ENCODE measurements around the gene ATP6V1E1. TPM values are rescaled to one million over a fixed set of nuclear protein-coding genes. Genes with fewer than 3 reads are reported as not detected.

Gene ATP6V1E1
- total and polyA plus RNA-seq, 10 of the 15 experiments (the other 5 are each of a cell fraction or from before 2014, with no cell fraction given): 66.7 to 128 (median 87.9) TPM

DNA sequence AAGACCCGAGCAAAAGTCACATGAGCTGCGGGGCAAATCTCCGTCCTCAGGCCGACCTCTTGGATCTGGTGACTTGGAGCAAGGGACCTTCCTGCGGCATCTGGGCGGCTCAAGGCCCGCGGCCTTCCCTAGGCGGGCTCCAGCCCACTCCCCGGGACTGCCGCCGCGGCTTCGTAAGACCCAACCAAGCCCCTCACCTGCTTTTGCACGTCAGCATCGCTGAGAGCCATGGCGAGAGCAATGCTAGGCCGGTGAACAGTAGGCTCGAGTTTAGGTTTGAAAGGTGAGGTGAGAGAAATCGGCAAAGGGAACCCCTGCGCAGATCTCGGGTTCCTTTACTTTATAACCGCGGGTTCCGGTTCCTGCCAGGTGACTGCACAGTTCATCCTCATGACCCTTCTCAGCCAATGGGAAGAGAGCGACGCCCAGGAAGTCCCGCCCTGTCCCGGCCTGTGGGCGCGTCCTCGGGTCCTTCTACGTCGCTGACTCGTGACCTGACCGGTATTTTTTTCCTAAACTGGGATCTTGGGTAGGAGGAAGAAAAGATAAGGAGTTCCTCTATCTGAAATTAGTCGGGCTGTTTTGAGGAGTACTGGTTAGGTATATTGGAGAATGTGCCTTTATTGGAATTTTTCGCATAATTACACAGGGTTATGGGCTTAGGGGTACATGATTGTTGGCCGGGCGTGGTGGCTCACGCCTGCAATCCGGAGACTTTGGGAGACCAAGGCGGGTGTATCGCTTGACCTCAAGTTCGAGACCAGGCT is at the start of gene ATP6V1E1 (continued):
- TF ChIP-seq, protein P1, sequence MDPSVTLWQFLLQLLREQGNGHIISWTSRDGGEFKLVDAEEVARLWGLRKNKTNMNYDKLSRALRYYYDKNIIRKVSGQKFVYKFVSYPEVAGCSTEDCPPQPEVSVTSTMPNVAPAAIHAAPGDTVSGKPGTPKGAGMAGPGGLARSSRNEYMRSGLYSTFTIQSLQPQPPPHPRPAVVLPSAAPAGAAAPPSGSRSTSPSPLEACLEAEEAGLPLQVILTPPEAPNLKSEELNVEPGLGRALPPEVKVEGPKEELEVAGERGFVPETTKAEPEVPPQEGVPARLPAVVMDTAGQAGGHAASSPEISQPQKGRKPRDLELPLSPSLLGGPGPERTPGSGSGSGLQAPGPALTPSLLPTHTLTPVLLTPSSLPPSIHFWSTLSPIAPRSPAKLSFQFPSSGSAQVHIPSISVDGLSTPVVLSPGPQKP (IDR thresholded peaks at IDR 0.05; ENCODE audit: low read depth, low read length): peak; percentile 92
- no peak for TF ChIP-seq DPF2 (IDR thresholded peaks at IDR 0.05)
- TF ChIP-seq, protein P2, sequence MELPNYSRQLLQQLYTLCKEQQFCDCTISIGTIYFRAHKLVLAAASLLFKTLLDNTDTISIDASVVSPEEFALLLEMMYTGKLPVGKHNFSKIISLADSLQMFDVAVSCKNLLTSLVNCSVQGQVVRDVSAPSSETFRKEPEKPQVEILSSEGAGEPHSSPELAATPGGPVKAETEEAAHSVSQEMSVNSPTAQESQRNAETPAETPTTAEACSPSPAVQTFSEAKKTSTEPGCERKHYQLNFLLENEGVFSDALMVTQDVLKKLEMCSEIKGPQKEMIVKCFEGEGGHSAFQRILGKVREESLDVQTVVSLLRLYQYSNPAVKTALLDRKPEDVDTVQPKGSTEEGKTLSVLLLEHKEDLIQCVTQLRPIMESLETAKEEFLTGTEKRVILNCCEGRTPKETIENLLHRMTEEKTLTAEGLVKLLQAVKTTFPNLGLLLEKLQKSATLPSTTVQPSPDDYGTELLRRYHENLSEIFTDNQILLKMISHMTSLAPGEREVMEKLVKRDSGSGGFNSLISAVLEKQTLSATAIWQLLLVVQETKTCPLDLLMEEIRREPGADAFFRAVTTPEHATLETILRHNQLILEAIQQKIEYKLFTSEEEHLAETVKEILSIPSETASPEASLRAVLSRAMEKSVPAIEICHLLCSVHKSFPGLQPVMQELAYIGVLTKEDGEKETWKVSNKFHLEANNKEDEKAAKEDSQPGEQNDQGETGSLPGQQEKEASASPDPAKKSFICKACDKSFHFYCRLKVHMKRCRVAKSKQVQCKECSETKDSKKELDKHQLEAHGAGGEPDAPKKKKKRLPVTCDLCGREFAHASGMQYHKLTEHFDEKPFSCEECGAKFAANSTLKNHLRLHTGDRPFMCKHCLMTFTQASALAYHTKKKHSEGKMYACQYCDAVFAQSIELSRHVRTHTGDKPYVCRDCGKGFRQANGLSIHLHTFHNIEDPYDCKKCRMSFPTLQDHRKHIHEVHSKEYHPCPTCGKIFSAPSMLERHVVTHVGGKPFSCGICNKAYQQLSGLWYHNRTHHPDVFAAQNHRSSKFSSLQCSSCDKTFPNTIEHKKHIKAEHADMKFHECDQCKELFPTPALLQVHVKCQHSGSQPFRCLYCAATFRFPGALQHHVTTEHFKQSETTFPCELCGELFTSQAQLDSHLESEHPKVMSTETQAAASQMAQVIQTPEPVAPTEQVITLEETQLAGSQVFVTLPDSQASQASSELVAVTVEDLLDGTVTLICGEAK (IDR thresholded peaks at IDR 0.05; ENCODE audit: borderline replicate concordance): peak; percentile 92
- TF ChIP-seq, protein P3, sequence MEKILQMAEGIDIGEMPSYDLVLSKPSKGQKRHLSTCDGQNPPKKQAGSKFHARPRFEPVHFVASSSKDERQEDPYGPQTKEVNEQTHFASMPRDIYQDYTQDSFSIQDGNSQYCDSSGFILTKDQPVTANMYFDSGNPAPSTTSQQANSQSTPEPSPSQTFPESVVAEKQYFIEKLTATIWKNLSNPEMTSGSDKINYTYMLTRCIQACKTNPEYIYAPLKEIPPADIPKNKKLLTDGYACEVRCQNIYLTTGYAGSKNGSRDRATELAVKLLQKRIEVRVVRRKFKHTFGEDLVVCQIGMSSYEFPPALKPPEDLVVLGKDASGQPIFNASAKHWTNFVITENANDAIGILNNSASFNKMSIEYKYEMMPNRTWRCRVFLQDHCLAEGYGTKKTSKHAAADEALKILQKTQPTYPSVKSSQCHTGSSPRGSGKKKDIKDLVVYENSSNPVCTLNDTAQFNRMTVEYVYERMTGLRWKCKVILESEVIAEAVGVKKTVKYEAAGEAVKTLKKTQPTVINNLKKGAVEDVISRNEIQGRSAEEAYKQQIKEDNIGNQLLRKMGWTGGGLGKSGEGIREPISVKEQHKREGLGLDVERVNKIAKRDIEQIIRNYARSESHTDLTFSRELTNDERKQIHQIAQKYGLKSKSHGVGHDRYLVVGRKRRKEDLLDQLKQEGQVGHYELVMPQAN (conservative IDR thresholded peaks at IDR 0.05): peak; percentile 71
- TF ChIP-seq SUPT20H (IDR thresholded peaks at IDR 0.05; ENCODE audit: borderline replicate concordance, control insufficient read depth, low read depth, low read length): no peak
- no peak for TF ChIP-seq RAD21 (IDR thresholded peaks at IDR 0.05; ENCODE audit: insufficient read depth, low read depth, low read length)
- TF ChIP-seq, protein P4, sequence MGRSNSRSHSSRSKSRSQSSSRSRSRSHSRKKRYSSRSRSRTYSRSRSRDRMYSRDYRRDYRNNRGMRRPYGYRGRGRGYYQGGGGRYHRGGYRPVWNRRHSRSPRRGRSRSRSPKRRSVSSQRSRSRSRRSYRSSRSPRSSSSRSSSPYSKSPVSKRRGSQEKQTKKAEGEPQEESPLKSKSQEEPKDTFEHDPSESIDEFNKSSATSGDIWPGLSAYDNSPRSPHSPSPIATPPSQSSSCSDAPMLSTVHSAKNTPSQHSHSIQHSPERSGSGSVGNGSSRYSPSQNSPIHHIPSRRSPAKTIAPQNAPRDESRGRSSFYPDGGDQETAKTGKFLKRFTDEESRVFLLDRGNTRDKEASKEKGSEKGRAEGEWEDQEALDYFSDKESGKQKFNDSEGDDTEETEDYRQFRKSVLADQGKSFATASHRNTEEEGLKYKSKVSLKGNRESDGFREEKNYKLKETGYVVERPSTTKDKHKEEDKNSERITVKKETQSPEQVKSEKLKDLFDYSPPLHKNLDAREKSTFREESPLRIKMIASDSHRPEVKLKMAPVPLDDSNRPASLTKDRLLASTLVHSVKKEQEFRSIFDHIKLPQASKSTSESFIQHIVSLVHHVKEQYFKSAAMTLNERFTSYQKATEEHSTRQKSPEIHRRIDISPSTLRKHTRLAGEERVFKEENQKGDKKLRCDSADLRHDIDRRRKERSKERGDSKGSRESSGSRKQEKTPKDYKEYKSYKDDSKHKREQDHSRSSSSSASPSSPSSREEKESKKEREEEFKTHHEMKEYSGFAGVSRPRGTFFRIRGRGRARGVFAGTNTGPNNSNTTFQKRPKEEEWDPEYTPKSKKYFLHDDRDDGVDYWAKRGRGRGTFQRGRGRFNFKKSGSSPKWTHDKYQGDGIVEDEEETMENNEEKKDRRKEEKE (IDR thresholded peaks at IDR 0.05): no peak
- TF ChIP-seq NFXL1 (IDR thresholded peaks at IDR 0.05; ENCODE audit: borderline replicate concordance): no peak
- TF ChIP-seq MTA2 (IDR thresholded peaks at IDR 0.05; ENCODE audit: low read depth): no peak
- peak; percentile 98 for TF ChIP-seq RAD51 (IDR thresholded peaks at IDR 0.05)
- TF ChIP-seq CHD1 (IDR thresholded peaks at IDR 0.05; ENCODE audit: low read depth, low read length): no peak
- TF ChIP-seq CREB1 (IDR thresholded peaks at IDR 0.05; ENCODE audit: low read depth): peak; percentile 81
- no peak; the same call in 1 of the 2 replicates for TF ChIP-seq NR2F1 (conservative IDR thresholded peaks at IDR 0.05)
- TF ChIP-seq, protein P5, sequence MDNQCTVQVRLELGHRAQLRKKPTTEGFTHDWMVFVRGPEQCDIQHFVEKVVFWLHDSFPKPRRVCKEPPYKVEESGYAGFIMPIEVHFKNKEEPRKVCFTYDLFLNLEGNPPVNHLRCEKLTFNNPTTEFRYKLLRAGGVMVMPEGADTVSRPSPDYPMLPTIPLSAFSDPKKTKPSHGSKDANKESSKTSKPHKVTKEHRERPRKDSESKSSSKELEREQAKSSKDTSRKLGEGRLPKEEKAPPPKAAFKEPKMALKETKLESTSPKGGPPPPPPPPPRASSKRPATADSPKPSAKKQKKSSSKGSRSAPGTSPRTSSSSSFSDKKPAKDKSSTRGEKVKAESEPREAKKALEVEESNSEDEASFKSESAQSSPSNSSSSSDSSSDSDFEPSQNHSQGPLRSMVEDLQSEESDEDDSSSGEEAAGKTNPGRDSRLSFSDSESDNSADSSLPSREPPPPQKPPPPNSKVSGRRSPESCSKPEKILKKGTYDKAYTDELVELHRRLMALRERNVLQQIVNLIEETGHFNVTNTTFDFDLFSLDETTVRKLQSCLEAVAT (IDR thresholded peaks at IDR 0.05): no peak
- no peak for TF ChIP-seq NR2C2 (IDR thresholded peaks at IDR 0.05; ENCODE audit: borderline replicate concordance, control insufficient read depth, insufficient read length, low read depth)
- no peak for TF ChIP-seq MEF2B (IDR thresholded peaks at IDR 0.05; ENCODE audit: partially characterized antibody, poor library complexity, severe bottlenecking)

All from GM12878 (cell line).